A673 (cell line): Measurements from ENCODE around the gene EMC6. TPM values are rescaled to one million over a fixed set of nuclear protein-coding genes. Genes with fewer than 3 reads are reported as not detected.

ENCODE experiments used
- BruUV-seq: library from RNA; stranded (reverse); fragments of 400-500 nt; replicated peaks from 2 replicates; lab custom pipeline; 2021; lab: Mats Ljungman, UMichigan
- CTCF ChIA-PET: fragments of 300-600 bp; sonication (Branson Sonifier 250); formaldehyde crosslinking; loops from one replicate; lab custom pipeline; 2022; ENCODE audit warnings: antibody characterized with exemption; lab: Charles Lee
- POLR2A ChIA-PET: fragments of 300-600 bp; sonication (Branson Sonifier 250); formaldehyde crosslinking; loops from one replicate; lab custom pipeline; 2022; ENCODE audit warnings: antibody characterized with exemption; ENCODE audit not compliant: low non-redundant PET; lab: Charles Lee
- DNase-seq: peaks from one replicate; pipeline ENCODE4 v3.0.0-alpha.2; 2015; ENCODE audit warnings: low spot score
- H3K27ac ChIP-seq: fragments of 200-600 bp; sonication (generic); 2 replicates; pipeline ENCODE4 v1.5.1; 2016; ENCODE audit warnings: mixed run types, low read depth, mild to moderate bottlenecking, mixed read lengths, antibody characterized with exemption, low read length; ENCODE audit not compliant: poor library complexity, severe bottlenecking
- H3K27me3 ChIP-seq: fragments of 200-600 bp; sonication (generic); replicated peaks from 2 replicates; pipeline ENCODE4 v1.6.1; 2017; ENCODE audit warnings: mixed run types, low read depth, mild to moderate bottlenecking, mixed read lengths, antibody characterized with exemption, low read length; ENCODE audit not compliant: insufficient read depth, poor library complexity
- H3K36me3 ChIP-seq: fragments of 200-600 bp; sonication (generic); 2 replicates; pipeline ENCODE4 v1.6.1; 2016; ENCODE audit warnings: mixed run types, mild to moderate bottlenecking, mixed read lengths, antibody characterized with exemption, low read length; ENCODE audit not compliant: insufficient read depth, poor library complexity, severe bottlenecking
- H3K4me1 ChIP-seq: fragments of 200-600 bp; sonication (generic); 2 replicates; pipeline ENCODE4 v1.6.1; 2017; ENCODE audit warnings: mixed run types, mild to moderate bottlenecking, mixed read lengths, antibody characterized with exemption, low read length; ENCODE audit not compliant: insufficient read depth, poor library complexity, severe bottlenecking
- H3K4me3 ChIP-seq: fragments of 200-600 bp; sonication (generic); 2 replicates; pipeline ENCODE4 v1.5.1; 2016; ENCODE audit warnings: low read depth, mixed run types, mild to moderate bottlenecking, mixed read lengths, low read length; ENCODE audit not compliant: poor library complexity, severe bottlenecking
- H3K9me3 ChIP-seq: fragments of 200-600 bp; sonication (generic); 2 replicates; pipeline ENCODE4 v1.6.1; 2016; ENCODE audit warnings: mixed run types, low read depth, mild to moderate bottlenecking, mixed read lengths, antibody characterized with exemption, low read length; ENCODE audit not compliant: poor library complexity, severe bottlenecking
- CTCF ChIP-seq: fragments of 300-800, 200-600 bp; sonication (generic); conservative IDR thresholded peaks from 2 replicates; pipeline ENCODE4 v1.5.1; 2017; ENCODE audit warnings: low read depth, mild to moderate bottlenecking, antibody characterized with exemption, low read length, moderate library complexity, mixed read lengths
- EZH2 ChIP-seq: fragments of 200-600 bp; sonication (generic); IDR thresholded peaks from 2 replicates; pipeline ENCODE4 v1.6.1; 2017; ENCODE audit warnings: borderline replicate concordance, low read depth, mild to moderate bottlenecking, mixed read lengths, antibody characterized with exemption, low read length; ENCODE audit not compliant: poor library complexity, severe bottlenecking
- intact Hi-C: fragments of 100-400 bp; cut with micrococcal nuclease; formaldehyde crosslinking; loops from one replicate; pipeline ENCODE4 v1.10.0; 2022; ENCODE audit not compliant: unreplicated experiment
- total RNA-seq: library from RNA; stranded (reverse); gene quantifications from 2 replicates; pipeline ENCODE4 v1.2.3, GENCODE V29; 2021

Gene EMC6
- total RNA-seq, 1 experiment from 2014 or later, result 70.9 TPM

GRCh38 chr17:3647251-3647650, 21.4 kb upstream of the EMC6 start:
- TF ChIP-seq EZH2 (no peak), CTCF (no peak)
- Histone ChIP-seq H3K9me3 (no peaks in the 10 kb centered on the region), H3K4me3 (no peak overlapping the region), H3K27me3 (no peaks in the 10 kb centered on the region), H3K27ac (no peak overlapping the region), H3K36me3 (no peaks in the 10 kb centered on the region), H3K4me1 (no peaks in the 10 kb centered on the region)
- DNase-seq, result no peak
- intact Hi-C loops, result loop anchor here (10.0 kb wide), 1 partner anchor 602 kb away; no protein-coding TSS in a partner anchor
- BruUV-seq, result no TSS peak
- ChIA-PET CTCF (interaction anchor here (0.6 kb wide), 1 partner anchor 915 kb away, joined by 3 read pairs; no protein-coding TSS in a partner anchor), POLR2A (no interaction called here)

- H3K4me3 ChIP-seq, result no peak overlapping the region
- no peaks in the 10 kb centered on the region for H3K36me3 ChIP-seq
- intact Hi-C loops, result loop anchor here (10.0 kb wide), 1 partner anchor 603 kb away; no protein-coding TSS in a partner anchor
- H3K27me3 ChIP-seq, result no peaks in the 10 kb centered on the region
- ChIA-PET POLR2A (interaction anchor here (0.6 kb wide), 1 partner anchor 73 kb away, joined by 12 read pairs; no protein-coding TSS in a partner anchor), CTCF (no interaction called here)
- H3K9me3 ChIP-seq, result no peaks in the 10 kb centered on the region
- H3K4me1 ChIP-seq, result no peaks in the 10 kb centered on the region
- no peak overlapping the region for H3K27ac ChIP-seq
- TF ChIP-seq CTCF (peak; percentile 55), EZH2 (no peak)
- no TSS peak for BruUV-seq
- DNase-seq, result peak; percentile 55
Measured at GRCh38 chr17:3647769-3648555, 20.6 kb upstream of the EMC6 start.

DNA sequence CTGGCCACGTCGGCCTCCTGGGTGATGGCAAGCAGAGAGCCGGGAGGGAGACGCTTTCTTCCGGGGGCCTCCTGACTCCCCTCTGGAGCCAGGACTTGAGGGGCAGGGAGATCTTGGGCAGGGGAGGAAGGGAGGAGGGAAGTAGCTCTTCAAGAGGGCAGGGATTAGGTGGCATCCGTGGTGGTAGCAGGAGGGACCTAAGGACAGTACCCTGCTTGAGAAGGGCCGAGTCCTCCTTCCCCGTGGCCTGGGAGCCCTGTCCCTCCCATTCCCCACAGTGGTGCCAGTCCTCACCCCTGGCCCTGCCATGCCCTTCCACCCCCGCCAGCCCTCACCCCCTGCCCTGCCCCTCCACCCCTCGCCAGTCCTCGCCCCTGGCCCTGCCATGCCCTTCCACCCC, 12.8 kb upstream of the EMC6 start:
- DNase-seq, result no peak
- H3K36me3 ChIP-seq, result no peaks in the 10 kb centered on the region
- ChIA-PET POLR2A (interaction anchor here (0.6 kb wide), 1 partner anchor 96 kb away, joined by 3 read pairs; no protein-coding TSS in a partner anchor), CTCF (no interaction called here)
- no peak overlapping the region for H3K27ac ChIP-seq
- no peaks in the 10 kb centered on the region for H3K27me3 ChIP-seq
- H3K4me1 ChIP-seq, result no peaks in the 10 kb centered on the region
- no peaks in the 10 kb centered on the region for H3K9me3 ChIP-seq
- BruUV-seq, result no TSS peak
- intact Hi-C loops, result no loop called here
- no peak for TF ChIP-seq EZH2
- TF ChIP-seq CTCF, result no peak
- H3K4me3 ChIP-seq, result no peak overlapping the region
